Glomerular visceral epithelial cell (primary cell): ENCODE data around the gene SAP30L.

Experiments used
- DNase-seq: peaks from one replicate; pipeline ENCODE4 v3.0.0-alpha.2; 2016; ENCODE audit errors: extremely low spot score

Gene SAP30L

DNA sequence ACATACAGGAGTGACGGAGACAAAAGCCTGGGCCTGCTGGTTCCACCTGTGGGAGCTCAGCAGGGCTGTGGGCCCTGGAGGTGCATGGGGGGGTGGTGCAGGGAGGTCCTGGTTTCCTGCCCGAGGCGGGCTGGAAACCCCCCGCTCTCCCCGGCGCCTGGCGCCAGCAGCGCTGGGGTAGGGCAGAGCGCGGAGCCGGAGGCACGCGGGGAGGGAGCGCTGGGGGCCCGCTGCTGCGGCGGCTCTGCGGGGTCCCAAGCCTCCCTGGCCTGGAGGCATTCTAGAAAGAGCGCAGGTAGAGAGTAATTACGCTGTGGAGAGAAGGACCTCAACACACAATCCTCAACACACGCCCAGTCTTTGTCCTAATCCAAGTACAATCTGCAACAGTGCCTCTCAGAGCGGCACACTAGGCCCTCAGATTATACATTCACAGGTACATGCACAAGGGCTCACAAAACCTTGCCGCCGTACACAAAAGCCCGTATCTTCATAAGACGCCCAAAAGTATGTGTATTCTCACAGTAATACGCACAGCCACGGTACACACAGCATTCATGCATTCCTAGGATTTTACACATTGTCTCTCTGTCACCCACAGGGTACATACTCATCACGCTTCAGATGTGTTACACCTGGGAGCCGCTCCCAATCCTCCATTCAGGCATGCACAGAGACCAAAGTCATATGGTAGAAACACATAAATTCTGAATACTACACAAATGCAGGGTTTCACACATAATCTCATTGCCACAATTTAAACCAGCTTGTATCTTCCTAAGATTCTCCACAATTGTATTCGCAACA lies 34.4 kb downstream of the SAP30L start:
- no peak for DNase-seq

- no peak for DNase-seq
Measured at GRCh38 chr5:154480847-154481246, 35.0 kb downstream of the SAP30L start.

- no peak for DNase-seq
Measured at GRCh38 chr5:154481584-154482381, 36.0 kb downstream of the SAP30L start.

DNA sequence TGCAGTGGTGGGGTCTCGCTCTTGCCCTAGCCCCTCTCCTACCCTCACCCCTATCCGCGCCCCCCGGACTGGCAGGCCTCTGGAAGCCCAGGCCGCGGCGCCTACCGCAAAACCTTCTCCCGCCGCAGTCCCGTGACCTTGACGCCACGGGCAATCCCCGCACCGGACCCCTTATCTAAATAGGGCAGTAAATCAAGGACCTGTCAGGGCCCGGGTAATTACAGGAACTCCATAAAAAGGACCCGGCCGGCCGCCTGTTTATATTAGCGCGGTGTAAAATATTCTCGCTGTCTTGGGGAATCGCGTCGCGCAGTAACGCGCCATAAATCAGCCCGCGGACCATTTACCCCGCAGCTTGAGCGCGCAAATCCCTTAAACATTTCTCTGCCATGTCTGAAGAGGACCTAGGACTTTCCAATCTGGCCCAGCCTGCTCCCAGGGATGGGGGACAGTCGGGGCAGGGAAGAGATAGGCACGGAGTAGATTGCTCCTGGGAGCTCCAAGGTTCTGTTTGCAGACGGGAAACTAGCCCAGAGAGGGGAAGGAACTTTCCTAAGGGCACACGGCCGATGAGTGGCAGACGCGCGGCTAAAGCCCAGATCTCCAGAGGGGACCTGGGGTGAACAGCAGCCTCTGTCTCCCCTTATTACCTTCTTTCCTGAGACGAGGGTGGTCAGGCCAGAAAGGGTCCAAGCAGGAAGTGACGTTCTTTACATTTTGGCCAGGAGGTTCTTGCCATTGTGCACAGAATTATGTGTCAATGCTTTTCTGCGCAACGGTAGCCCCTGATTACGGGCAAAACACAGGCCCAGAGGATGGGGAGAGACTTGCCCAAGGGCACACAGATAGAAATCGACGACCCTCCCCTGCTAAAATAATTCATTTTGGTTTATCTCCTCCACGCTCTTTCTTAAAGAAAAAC lies 37.0 kb downstream of the SAP30L start:
- DNase-seq: no peak

DNA sequence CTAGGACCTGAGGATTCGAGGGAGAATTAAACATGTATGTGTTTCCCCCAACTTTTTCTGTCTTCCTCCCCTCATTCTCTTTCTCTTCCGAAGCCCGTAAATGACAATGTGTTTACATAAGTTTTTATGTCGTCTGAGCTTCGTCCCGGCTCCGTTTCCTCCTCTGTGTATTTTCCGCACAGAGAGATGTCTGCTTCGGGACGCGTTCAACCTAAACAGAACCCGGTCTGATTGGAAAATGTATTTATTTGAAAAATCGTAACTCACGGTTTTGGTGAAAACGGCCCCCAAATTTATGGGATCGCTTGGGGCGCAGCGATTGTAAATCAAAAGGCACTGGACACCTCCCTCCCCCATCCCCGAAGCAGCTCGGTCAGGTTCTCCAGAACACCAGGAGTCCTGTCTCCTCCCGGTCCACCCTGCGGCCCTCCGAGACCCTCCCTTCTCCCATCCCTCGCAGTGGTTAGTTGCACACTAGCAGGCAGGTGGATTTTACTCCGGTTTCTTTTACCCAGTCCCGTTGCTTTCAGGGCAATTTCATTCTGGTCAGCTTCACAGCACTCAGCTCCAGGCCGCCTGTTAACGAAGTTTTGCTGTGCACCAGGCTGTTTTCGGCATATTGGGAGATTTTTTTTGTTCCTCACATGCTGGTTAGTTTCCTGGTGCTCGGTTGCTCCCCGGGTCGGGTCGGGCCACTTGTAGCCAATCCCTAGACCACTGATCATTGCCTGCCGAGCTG lies 38.0 kb downstream of the SAP30L start:
- no peak for DNase-seq

DNA sequence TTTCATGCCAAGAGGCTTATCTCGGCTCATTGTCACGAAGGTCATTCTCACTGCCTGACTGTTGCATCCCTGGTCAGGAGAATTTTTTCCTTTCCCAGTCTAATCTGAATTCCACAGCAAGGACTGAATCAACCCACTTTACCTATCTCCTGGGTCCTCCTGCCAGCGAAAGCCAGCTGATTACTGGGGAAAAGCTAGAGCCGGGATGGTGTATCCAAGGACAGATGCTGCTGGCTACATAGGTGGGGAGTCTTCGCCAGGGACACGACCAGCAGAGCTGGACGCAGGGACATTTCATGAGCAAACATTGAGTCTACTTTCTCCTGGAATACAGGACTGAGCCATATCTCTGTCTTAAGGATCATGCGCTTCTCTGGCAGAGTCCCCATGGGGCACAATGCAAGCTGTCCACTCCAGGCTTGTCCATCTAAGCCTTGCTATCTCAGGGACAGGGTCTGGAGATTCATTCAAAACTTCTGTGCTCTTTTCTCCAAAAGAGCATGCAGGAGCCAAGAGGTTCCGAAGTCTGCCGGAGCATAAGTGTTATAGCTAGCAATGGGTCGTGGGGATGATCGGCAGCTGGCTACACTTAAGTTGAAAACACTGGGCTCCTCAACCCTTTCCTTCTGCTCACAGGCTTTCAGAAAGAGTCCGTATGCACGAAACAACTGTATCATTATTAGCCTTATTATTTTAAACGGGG lies 38.7 kb downstream of the SAP30L start:
- DNase-seq: no peak

DNA sequence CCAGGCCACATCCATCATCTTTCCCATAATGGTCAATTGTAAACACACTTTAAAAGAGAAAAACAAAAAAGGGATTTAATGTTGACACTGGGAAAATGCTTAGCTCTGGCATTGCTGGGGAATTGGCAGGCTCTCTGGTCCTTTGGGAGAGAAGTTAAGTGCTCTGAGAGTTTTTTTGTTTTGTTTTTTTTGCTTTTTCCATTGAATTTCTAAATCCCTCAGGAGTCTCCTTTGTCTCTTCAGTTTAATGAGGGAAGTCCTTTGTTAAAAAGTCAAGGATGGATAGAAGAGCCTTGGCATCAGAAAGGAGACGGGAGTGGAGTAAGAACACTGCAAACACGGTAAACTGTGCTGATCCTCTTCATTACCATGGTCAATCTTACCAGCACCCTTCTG lies 39.3 kb downstream of the SAP30L start:
- no peak for DNase-seq

- DNase-seq: no peak
Measured at GRCh38 chr5:154485850-154486426, 40.1 kb downstream of the SAP30L start.

- no peak for DNase-seq
Measured at GRCh38 chr5:154486427-154486866, 40.6 kb downstream of the SAP30L start.

DNA sequence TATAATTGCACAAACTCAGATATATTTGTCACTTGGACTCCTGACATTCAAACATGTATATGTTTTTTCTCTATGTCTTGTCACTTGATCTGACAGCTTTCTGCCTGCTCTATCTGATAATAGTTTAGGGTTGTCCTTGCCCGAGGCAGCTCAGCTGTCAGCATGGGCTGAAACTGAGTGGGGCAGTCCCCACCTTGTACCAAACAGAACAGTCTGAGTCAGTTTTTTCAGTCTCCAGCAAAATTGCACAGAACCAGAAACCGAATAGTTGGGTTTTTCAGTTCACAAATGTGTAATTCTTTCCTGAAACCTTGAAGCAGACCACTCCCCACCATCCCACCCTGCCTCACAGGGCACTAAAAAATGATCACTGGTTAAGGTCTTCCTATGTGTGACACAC lies 41.7 kb downstream of the SAP30L start:
- DNase-seq: no peak

GRCh38 chr5:154491941-154492340 lies 46.1 kb downstream of the SAP30L start:
- no peak for DNase-seq

DNA sequence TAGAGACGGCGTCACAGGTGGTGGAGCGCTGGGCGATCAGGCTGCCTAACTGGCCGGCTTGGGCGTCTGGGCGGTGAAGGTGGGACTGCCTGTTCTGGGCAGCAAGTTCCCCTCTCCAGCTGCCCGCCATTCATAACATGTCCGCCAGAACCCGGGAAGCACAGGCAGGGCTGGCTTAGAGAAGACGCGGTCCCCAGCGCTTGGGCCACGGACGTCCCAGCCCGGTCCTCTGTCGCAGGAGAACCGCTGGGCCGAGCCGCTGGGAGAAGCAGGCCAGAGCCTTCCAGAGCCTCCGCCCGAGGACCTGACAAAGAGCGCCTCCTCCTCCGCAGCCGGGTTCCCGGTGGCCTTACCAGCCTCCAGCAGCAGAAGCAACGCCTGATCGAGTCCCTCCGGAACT lies 47.5 kb downstream of the SAP30L start:
- no peak for DNase-seq

- DNase-seq: no peak
Measured at GRCh38 chr5:154494036-154494435, 48.2 kb downstream of the SAP30L start.

DNA sequence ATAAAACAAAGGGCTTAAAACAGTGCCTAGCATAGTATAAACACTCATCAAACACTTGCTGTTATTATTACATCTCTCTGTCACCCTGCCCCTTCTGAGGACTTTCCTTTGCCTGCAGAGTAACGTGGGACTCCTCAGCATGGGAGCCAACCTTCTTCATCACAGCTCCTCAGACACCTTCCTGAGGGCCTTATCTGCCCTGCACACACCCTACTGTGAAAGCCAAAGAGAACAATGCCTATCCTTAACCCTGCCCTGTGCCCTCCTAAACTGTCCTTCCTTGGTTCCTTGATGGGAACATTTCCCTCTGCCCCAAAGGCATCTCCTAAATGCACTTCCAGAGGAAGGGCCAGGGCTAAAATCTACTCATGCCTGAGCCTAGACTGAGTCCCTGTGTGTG lies 52.8 kb downstream of the SAP30L start:
- no peak for DNase-seq

- DNase-seq: no peak
Measured at GRCh38 chr5:154498994-154499393, 53.2 kb downstream of the SAP30L start.

DNA sequence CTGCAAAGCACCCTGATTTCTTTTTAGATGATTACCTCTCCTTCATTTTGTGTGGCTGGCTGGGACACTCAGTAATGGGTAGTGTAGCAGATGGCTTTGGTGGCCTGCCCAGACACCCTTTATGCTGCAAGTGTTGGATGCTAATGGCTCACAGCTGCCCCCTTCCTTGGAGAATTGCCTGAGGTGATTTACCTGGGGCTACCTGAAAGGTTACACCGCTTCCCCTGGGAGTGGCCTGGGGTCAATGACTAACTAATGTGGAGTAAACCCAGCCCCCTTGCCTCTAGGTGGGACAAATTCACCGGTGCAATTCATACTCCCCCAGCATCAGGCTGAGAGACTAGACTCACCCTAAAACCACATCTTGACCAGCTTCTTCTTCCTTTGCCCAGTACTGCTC lies 55.8 kb downstream of the SAP30L start:
- DNase-seq: no peak

DNA sequence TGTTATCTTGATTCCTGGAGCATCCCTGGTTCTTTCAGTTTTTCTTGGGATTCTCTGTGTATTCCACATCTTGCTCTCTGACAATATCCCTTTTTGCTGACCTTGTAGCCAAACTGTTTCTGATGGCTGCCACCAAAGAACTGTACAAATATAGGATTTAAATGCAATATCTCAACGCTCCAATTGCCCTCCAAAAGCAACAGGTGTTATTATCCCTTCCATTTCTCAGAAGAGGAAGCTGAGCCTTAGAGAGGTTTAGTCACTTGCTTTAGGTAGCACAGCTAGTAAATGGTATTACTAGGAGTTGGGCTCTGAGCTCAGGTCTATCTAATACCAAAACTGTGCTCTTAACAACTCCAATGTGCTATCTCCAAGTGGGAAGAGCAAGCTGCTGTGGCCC lies 56.4 kb downstream of the SAP30L start:
- no peak for DNase-seq

DNA sequence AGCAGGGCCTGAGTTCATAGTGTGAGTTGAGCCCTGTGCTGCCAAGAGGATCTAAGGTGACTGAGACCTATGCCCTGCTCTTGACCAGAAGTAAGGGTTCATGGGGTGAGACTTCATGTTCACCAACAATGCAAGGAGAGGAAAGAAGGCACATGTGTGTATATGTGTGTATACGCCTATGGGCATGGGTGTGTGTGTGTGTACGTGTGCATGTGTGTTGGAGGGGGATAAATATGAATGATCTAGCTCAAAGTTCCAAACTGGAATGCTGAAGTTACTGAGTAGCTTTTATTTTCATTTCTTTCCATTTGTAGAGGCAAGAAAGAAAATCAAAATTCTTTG lies 57.9 kb downstream of the SAP30L start:
- DNase-seq: no peak

GRCh38 chr5:154505567-154505966 lies 59.8 kb downstream of the SAP30L start:
- no peak for DNase-seq

GRCh38 chr5:154506049-154506715 lies 60.4 kb downstream of the SAP30L start:
- DNase-seq: no peak
